Chondrocyte (in vitro differentiated cells): ENCODE data around the gene DUSP9. TPM values are rescaled to one million over a fixed set of nuclear protein-coding genes. Genes with fewer than 3 reads are reported as not detected.

ENCODE experiments used
- DNase-seq: peaks from one replicate; pipeline ENCODE4 v3.0.0; 2021; ENCODE audit warnings: mixed read lengths, low spot score
- H3K27ac Mint-ChIP-seq: one replicate; pipeline ENCODE4 v1.8.0; 2021; ENCODE audit warnings: mild to moderate bottlenecking, moderate library complexity, mixed read lengths; ENCODE audit not compliant: unreplicated experiment
- H3K27me3 Mint-ChIP-seq: 2 replicates; pipeline ENCODE4 v1.8.0; 2021; ENCODE audit warnings: low read depth, mixed read lengths
- H3K36me3 Mint-ChIP-seq: 2 replicates; pipeline ENCODE4 v1.8.0; 2021; ENCODE audit warnings: low read depth, mixed read lengths
- H3K4me1 Mint-ChIP-seq: 2 replicates; pipeline ENCODE4 v1.8.0; 2021; ENCODE audit warnings: low read depth, mild to moderate bottlenecking, mixed read lengths
- H3K4me3 Mint-ChIP-seq: one replicate; pipeline ENCODE4 v1.8.0; 2021; ENCODE audit warnings: mild to moderate bottlenecking, moderate library complexity, mixed read lengths; ENCODE audit not compliant: unreplicated experiment
- H3K9me3 Mint-ChIP-seq: 2 replicates; pipeline ENCODE4 v1.8.0; 2021; ENCODE audit warnings: low read depth, mixed read lengths
- total RNA-seq: library from RNA; stranded (reverse); gene quantifications from 3 replicates; pipeline ENCODE4 v1.2.1, GENCODE V29; 2021
- TF ChIP-seq, protein P1 (sequence below): fragments of 200-600 bp; sonication (generic); IDR thresholded peaks from 2 replicates; pipeline ENCODE4 v1.5.0; 2021; ENCODE audit warnings: antibody characterized with exemption, mild to moderate bottlenecking, moderate library complexity

The DUSP9 gene
- total RNA-seq, 1 donor from 2014 or later = not detected

DNA sequence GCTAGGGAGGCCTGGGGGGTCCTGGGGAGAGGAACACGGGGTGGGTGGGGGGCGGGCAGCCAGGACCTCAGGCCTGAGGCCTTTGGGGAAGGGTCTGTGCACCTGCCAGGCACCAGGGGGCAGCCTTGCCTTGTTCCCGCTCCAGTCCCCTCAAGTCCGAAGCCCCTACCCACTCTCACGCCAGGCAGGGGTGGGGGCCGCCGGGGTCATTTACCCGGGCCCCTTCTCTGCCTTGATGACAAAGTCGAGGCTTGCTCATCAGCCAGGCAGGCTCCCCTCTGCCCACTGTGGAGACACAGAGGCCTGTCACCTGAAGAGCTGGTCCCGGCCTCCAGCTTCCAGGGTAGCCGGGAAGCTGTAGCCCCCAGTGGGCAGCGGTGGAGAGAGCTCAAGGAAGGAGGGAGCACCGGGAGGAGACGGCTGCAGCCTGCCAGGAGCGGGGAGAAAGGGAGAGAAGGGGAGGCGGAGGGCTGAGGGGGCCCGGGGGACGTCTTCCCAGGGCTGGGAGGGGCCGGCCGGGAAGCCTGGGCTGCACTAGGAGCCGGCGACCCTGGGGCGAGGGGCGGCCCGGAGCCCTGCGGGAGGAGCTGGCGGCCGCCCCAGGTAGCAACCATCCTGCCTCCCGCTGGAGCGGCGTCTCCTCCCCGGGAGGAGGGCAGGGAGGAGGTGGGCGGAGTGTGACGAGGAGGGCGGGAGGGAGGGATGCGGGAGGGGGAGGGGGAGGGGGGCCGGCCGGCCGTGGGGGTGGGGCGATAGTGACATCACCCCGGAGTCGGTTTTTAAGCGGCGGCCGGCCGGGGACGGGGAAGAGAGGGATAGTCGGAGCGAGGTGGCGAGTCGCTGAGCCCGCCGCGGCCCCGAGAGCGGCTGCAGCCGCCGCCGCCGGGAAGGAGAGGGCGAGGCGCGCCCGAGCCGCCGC, 40.4 kb downstream of the DUSP9 start, which contains the start of gene SLC6A8:
SLC6A8 (plus strand) TSS at position 806 of the 919 bp plus-strand sequence. CDS start 649 bp downstream, outside the sequence.
- Mint-ChIP-seq H3K27ac (no peak within 1 kb of the TSS), H3K27me3 (no peaks in the 10 kb centered on the region), H3K4me3 (peak within 1 kb of the TSS; percentile 48), H3K36me3 (peaks cover 2% of the 10 kb centered on the region), H3K9me3 (peaks cover 5% of the 10 kb centered on the region), H3K4me1 (peaks cover 2% of the 10 kb centered on the region)
- TF ChIP-seq, protein P1, sequence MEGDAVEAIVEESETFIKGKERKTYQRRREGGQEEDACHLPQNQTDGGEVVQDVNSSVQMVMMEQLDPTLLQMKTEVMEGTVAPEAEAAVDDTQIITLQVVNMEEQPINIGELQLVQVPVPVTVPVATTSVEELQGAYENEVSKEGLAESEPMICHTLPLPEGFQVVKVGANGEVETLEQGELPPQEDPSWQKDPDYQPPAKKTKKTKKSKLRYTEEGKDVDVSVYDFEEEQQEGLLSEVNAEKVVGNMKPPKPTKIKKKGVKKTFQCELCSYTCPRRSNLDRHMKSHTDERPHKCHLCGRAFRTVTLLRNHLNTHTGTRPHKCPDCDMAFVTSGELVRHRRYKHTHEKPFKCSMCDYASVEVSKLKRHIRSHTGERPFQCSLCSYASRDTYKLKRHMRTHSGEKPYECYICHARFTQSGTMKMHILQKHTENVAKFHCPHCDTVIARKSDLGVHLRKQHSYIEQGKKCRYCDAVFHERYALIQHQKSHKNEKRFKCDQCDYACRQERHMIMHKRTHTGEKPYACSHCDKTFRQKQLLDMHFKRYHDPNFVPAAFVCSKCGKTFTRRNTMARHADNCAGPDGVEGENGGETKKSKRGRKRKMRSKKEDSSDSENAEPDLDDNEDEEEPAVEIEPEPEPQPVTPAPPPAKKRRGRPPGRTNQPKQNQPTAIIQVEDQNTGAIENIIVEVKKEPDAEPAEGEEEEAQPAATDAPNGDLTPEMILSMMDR = peak; percentile 73
- DNase-seq = no peak

DNA sequence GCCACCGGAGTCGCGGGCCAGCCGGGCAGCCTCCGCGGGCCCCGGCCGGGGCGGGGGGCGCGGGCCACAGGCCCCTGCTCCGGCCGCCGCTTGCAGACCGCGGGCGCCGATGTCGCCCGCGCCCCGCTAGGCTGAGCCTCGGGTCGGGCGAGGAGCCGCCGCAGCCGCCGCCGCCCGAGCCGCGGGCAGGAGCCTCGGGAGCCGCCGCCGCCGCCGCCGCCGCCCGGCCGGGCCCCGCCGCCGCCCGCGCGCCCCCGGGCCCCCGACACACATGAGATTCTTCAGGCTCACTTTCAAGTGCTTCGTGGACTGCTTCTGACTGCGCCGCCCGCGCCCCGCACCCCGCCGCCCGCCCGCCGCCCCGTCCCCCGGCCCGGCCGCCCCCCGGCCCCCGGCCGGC, 41.1 kb downstream of the DUSP9 start:
- H3K9me3 Mint-ChIP-seq = peaks cover 5% of the 10 kb centered on the region
- H3K4me1 Mint-ChIP-seq = peaks cover 2% of the 10 kb centered on the region
- no peak for DNase-seq
- H3K27me3 Mint-ChIP-seq = no peaks in the 10 kb centered on the region
- peaks cover 2% of the 10 kb centered on the region for H3K36me3 Mint-ChIP-seq
- H3K27ac Mint-ChIP-seq = no peak overlapping the region
- no peak overlapping the region for H3K4me3 Mint-ChIP-seq
- TF ChIP-seq, protein P1 = no peak

DNA sequence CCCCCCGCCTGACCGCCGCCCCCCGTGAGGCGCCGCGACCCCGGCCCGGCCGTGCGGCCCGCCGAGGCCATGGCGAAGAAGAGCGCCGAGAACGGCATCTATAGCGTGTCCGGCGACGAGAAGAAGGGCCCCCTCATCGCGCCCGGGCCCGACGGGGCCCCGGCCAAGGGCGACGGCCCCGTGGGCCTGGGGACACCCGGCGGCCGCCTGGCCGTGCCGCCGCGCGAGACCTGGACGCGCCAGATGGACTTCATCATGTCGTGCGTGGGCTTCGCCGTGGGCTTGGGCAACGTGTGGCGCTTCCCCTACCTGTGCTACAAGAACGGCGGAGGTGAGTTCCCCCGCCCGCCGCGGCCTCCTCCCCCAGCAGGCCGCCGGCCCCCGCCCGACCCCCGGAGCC, 41.5 kb downstream of the DUSP9 start:
- Mint-ChIP-seq H3K36me3 (peaks cover 2% of the 10 kb centered on the region), H3K27me3 (no peaks in the 10 kb centered on the region), H3K9me3 (peaks cover 4% of the 10 kb centered on the region), H3K4me1 (peaks cover 2% of the 10 kb centered on the region), H3K4me3 (no peak overlapping the region), H3K27ac (no peak overlapping the region)
- TF ChIP-seq, protein P1 = no peak
- DNase-seq = no peak

DNA sequence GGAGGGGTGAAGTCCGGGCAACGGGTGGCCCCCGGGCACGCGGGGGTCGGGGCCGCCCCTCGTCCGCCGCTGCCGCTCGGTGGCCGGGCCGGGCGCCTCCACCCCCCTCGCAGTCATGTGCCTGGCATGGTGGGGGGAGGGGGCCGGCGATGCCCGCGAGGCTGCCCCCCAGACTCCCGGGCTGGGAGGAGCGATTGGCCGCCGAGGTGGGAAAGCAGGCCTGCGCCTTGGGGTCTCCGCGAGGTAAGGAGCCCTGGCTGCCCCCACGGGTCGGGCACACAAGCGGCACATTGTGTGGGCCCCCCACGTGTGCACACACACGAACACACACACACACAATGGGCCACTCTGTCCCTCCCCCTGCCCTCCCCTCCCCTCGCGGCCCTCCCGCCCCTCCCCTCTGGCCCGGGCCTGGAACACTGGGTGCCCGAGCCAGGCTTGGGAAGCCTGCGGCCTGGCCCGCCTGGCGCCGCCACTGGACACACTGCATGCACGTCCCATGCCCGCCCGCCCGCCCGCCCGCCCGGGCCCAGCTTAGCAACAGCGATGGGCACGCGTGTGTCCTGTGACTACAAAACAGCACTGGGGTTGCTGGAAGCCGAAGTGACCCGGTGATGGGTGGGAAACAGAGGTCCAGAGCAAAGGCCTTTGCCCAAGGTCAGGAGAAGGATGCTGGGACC, 42.0 kb downstream of the DUSP9 start:
- Mint-ChIP-seq H3K36me3 (no peaks in the 10 kb centered on the region), H3K27ac (no peak overlapping the region), H3K4me1 (peaks cover 2% of the 10 kb centered on the region), H3K9me3 (no peaks in the 10 kb centered on the region), H3K27me3 (no peaks in the 10 kb centered on the region), H3K4me3 (peak overlapping the region; percentile 56)
- TF ChIP-seq, protein P1 = no peak
- no peak for DNase-seq
